Measurements from ENCODE around the gene AAK1.

AAK1 gene

GRCh38 chr2:69570474-69570873 is 73.1 kb downstream of the AAK1 start:
- 0 out of 2 replicates have a peak, but pooled peaks cover 6% of the 10 kb centered on the region for H3K4me1 ChIP-seq (ENCODE audit: control insufficient read depth, insufficient read depth, low read length)
- no peak overlapping the region for H3K27ac ChIP-seq (ENCODE audit: low read depth, low read length)
- H3K36me3 ChIP-seq (ENCODE audit: control insufficient read depth, insufficient read depth, low read length) = no peaks in the 10 kb centered on the region

DNA sequence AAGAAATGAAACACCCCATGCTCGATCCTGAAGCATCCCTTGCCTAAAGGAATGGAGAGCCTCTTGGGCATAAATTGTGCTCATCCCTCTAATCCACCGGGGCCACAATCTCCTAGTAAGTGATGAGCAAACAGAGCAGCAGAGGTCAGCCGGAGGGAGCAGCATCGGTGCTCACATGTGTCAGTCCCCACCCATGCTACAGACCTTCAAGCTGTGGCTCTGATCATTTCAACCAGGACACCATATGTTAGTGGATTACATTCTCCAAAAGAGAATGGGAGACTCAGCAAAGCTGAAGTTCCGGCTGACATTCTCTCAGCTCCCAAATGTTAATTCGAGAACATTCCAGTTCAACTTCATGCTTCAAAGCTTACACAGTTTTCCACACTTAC is 75.6 kb downstream of the AAK1 start:
- no peak overlapping the region for H3K27ac ChIP-seq (ENCODE audit: low read depth, low read length)
- H3K36me3 ChIP-seq (ENCODE audit: control insufficient read depth, insufficient read depth, low read length) = no peaks in the 10 kb centered on the region
- no peaks in the 10 kb centered on the region for H3K27me3 ChIP-seq (ENCODE audit: control insufficient read depth, insufficient read depth, low read length)
- H3K9ac ChIP-seq (ENCODE audit: low read length) = no peak overlapping the region
- H3K4me3 ChIP-seq (ENCODE audit: low read depth, low read length) = no peak overlapping the region
- 0 out of 2 replicates have a peak, but pooled peaks cover 4% of the 10 kb centered on the region for H3K4me1 ChIP-seq (ENCODE audit: control insufficient read depth, insufficient read depth, low read length)
- no peaks in the 10 kb centered on the region for H3K9me3 ChIP-seq (ENCODE audit: control insufficient read depth, insufficient read depth, low read depth, low read length)

More at GRCh38 chr2:69570474-69570873, 73.1 kb downstream of the AAK1 start:
- Histone ChIP-seq H3K9ac (ENCODE audit: low read length) (no peak overlapping the region), H3K27me3 (ENCODE audit: control insufficient read depth, insufficient read depth, low read length) (no peaks in the 10 kb centered on the region), H3K9me3 (ENCODE audit: control insufficient read depth, insufficient read depth, low read depth, low read length) (no peaks in the 10 kb centered on the region), H3K4me3 (ENCODE audit: low read depth, low read length) (no peak overlapping the region)

DNA sequence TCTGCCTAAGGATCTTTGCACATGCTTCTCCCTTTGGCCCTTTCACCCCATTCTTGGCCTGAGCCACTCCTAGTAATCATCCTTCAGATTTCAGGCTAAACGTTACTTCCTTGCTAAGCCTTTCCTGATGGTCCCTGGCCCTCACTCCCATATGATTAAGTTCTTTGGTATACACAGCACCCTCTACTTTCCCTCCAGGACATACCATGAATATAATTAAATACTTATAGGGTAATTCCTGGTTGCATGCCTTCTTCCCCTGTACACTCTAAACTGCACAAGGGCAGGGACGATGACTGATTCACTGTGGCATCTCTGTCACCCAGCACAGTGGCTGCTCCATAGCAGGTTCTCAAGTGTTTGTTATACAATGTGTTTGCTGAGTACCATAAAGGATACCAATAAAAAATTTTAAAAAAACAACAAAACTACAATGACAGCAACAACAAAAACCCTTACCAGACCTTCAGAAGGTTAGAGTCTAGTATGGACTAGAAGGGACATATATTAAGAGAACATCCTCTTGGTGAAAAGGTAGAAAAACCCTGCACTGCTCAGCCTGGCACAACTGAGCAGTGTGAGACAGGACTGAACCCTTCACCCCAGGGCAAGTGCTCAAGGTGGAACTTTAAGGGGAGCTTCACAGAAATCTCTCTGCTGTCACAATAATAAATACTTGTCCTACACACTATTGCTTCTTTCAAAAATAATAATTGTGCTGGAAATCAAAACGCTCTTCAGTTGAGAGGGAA is 76.2 kb downstream of the AAK1 start:
- no peaks in the 10 kb centered on the region for H3K36me3 ChIP-seq (ENCODE audit: control insufficient read depth, insufficient read depth, low read length)
- no peaks in the 10 kb centered on the region for H3K4me1 ChIP-seq (ENCODE audit: control insufficient read depth, insufficient read depth, low read length)
- no peaks in the 10 kb centered on the region for H3K9me3 ChIP-seq (ENCODE audit: control insufficient read depth, insufficient read depth, low read depth, low read length)
- no peak overlapping the region for H3K4me3 ChIP-seq (ENCODE audit: low read depth, low read length)
- H3K9ac ChIP-seq (ENCODE audit: low read length) = no peak overlapping the region
- H3K27ac ChIP-seq (ENCODE audit: low read depth, low read length) = no peak overlapping the region
- H3K27me3 ChIP-seq (ENCODE audit: control insufficient read depth, insufficient read depth, low read length) = no peaks in the 10 kb centered on the region

- no peaks in the 10 kb centered on the region for H3K4me1 ChIP-seq (ENCODE audit: control insufficient read depth, insufficient read depth, low read length)
- no peaks in the 10 kb centered on the region for H3K27me3 ChIP-seq (ENCODE audit: control insufficient read depth, insufficient read depth, low read length)
- no peaks in the 10 kb centered on the region for H3K9me3 ChIP-seq (ENCODE audit: control insufficient read depth, insufficient read depth, low read depth, low read length)
- no peak overlapping the region for H3K9ac ChIP-seq (ENCODE audit: low read length)
- H3K36me3 ChIP-seq (ENCODE audit: control insufficient read depth, insufficient read depth, low read length) = no peaks in the 10 kb centered on the region
- H3K27ac ChIP-seq (ENCODE audit: low read depth, low read length) = no peak overlapping the region
- H3K4me3 ChIP-seq (ENCODE audit: low read depth, low read length) = no peak overlapping the region
Measured at GRCh38 chr2:69566669-69567068, 76.9 kb downstream of the AAK1 start.

DNA sequence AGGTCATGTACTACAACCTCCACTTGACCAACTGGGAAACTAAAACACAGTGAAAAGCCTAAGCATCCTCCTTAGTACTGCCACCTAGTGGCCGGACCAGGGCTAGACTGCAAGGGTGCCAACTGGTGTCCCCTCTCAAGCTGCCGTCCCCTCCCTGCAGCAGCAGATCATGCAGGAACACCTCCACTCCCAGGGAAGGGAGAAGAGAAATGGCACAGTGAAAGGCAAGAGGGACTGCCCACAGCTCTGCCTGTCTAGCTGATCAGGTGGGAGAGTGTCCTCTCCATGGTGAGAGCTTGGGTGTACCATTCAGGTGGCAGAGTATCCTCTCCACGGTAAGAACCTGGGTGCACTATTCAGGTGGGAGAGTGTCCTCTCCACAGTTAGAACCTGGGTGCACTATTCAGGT is 78.1 kb downstream of the AAK1 start:
- no peaks in the 10 kb centered on the region for H3K27me3 ChIP-seq (ENCODE audit: control insufficient read depth, insufficient read depth, low read length)
- H3K9me3 ChIP-seq (ENCODE audit: control insufficient read depth, insufficient read depth, low read depth, low read length) = no peaks in the 10 kb centered on the region
- no peaks in the 10 kb centered on the region for H3K36me3 ChIP-seq (ENCODE audit: control insufficient read depth, insufficient read depth, low read length)
- H3K4me1 ChIP-seq (ENCODE audit: control insufficient read depth, insufficient read depth, low read length) = no peaks in the 10 kb centered on the region
- H3K27ac ChIP-seq (ENCODE audit: low read depth, low read length) = no peak overlapping the region
- H3K9ac ChIP-seq (ENCODE audit: low read length) = no peak overlapping the region
- no peak overlapping the region for H3K4me3 ChIP-seq (ENCODE audit: low read depth, low read length)

DNA sequence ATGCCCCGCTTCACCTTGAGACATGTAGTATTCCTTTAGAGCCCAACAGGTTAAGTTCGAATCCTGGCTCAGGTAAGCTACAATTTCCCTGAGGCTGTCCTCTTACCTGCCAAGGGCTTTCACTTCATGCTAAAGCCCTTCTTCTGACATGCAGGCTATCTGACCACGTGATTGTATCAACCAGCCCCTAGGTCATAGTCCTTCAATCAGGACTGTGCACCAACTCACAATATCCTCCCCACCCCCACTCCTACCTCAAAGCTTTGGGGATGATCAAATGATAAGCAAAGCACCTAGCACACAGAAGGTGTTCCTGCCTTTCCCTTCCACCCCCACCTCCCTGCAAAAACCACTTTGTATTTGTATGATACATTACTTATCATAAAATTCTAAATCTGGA is 78.9 kb downstream of the AAK1 start:
- H3K27ac ChIP-seq (ENCODE audit: low read depth, low read length) = no peak overlapping the region
- H3K4me1 ChIP-seq (ENCODE audit: control insufficient read depth, insufficient read depth, low read length) = peaks cover 6% of the 10 kb centered on the region
- H3K9me3 ChIP-seq (ENCODE audit: control insufficient read depth, insufficient read depth, low read depth, low read length) = no peaks in the 10 kb centered on the region
- no peak overlapping the region for H3K4me3 ChIP-seq (ENCODE audit: low read depth, low read length)
- H3K36me3 ChIP-seq (ENCODE audit: control insufficient read depth, insufficient read depth, low read length) = no peaks in the 10 kb centered on the region
- H3K9ac ChIP-seq (ENCODE audit: low read length) = no peak overlapping the region
- H3K27me3 ChIP-seq (ENCODE audit: control insufficient read depth, insufficient read depth, low read length) = no peaks in the 10 kb centered on the region

- no peak overlapping the region for H3K27ac ChIP-seq (ENCODE audit: low read depth, low read length)
Measured at GRCh38 chr2:69563021-69563420, 80.5 kb downstream of the AAK1 start.

GRCh38 chr2:69561101-69561500 is 82.4 kb downstream of the AAK1 start:
- Histone ChIP-seq H3K9ac (ENCODE audit: low read length) (no peak overlapping the region), H3K36me3 (ENCODE audit: control insufficient read depth, insufficient read depth, low read length) (no peaks in the 10 kb centered on the region), H3K4me1 (ENCODE audit: control insufficient read depth, insufficient read depth, low read length) (peaks cover 6% of the 10 kb centered on the region), H3K9me3 (ENCODE audit: control insufficient read depth, insufficient read depth, low read depth, low read length) (no peaks in the 10 kb centered on the region), H3K27me3 (ENCODE audit: control insufficient read depth, insufficient read depth, low read length) (no peaks in the 10 kb centered on the region), H3K4me3 (ENCODE audit: low read depth, low read length) (no peak overlapping the region), H3K27ac (ENCODE audit: low read depth, low read length) (no peak overlapping the region)

More at GRCh38 chr2:69563021-69563420, 80.5 kb downstream of the AAK1 start:
- Histone ChIP-seq H3K4me1 (ENCODE audit: control insufficient read depth, insufficient read depth, low read length) (peaks cover 6% of the 10 kb centered on the region), H3K4me3 (ENCODE audit: low read depth, low read length) (no peak overlapping the region), H3K9me3 (ENCODE audit: control insufficient read depth, insufficient read depth, low read depth, low read length) (no peaks in the 10 kb centered on the region), H3K36me3 (ENCODE audit: control insufficient read depth, insufficient read depth, low read length) (no peaks in the 10 kb centered on the region), H3K27me3 (ENCODE audit: control insufficient read depth, insufficient read depth, low read length) (no peaks in the 10 kb centered on the region), H3K9ac (ENCODE audit: low read length) (no peak overlapping the region)

DNA sequence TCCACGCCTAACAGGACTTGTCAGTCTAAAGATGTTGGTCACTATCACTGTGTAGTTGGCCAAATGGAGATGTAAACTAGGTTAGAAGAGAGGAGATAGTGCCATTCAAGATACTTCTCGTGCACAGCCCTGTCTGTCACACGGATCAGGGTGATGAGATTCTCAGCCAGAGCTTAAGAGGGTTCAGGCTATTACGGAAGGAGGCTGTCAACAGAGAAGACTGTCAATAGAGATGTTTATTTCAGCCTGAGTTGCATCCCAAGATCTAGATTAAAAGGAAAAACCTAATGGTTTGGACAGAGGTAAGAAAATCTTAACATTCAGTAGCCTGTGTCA is 83.4 kb downstream of the AAK1 start:
- H3K27ac ChIP-seq (ENCODE audit: low read depth, low read length) = no peak overlapping the region
- H3K27me3 ChIP-seq (ENCODE audit: control insufficient read depth, insufficient read depth, low read length) = no peaks in the 10 kb centered on the region
- no peaks in the 10 kb centered on the region for H3K36me3 ChIP-seq (ENCODE audit: control insufficient read depth, insufficient read depth, low read length)
- H3K4me3 ChIP-seq (ENCODE audit: low read depth, low read length) = no peak overlapping the region
- peaks cover 6% of the 10 kb centered on the region for H3K4me1 ChIP-seq (ENCODE audit: control insufficient read depth, insufficient read depth, low read length)
- H3K9ac ChIP-seq (ENCODE audit: low read length) = no peak overlapping the region
- no peaks in the 10 kb centered on the region for H3K9me3 ChIP-seq (ENCODE audit: control insufficient read depth, insufficient read depth, low read depth, low read length)

- Histone ChIP-seq H3K36me3 (ENCODE audit: control insufficient read depth, insufficient read depth, low read length) (no peaks in the 10 kb centered on the region), H3K27ac (ENCODE audit: low read depth, low read length) (no peak overlapping the region), H3K9me3 (ENCODE audit: control insufficient read depth, insufficient read depth, low read depth, low read length) (no peaks in the 10 kb centered on the region), H3K4me3 (ENCODE audit: low read depth, low read length) (no peak overlapping the region), H3K4me1 (ENCODE audit: control insufficient read depth, insufficient read depth, low read length) (peaks cover 6% of the 10 kb centered on the region), H3K27me3 (ENCODE audit: control insufficient read depth, insufficient read depth, low read length) (no peaks in the 10 kb centered on the region), H3K9ac (ENCODE audit: low read length) (no peak overlapping the region)
Measured at GRCh38 chr2:69559442-69560146, 83.9 kb downstream of the AAK1 start.

DNA sequence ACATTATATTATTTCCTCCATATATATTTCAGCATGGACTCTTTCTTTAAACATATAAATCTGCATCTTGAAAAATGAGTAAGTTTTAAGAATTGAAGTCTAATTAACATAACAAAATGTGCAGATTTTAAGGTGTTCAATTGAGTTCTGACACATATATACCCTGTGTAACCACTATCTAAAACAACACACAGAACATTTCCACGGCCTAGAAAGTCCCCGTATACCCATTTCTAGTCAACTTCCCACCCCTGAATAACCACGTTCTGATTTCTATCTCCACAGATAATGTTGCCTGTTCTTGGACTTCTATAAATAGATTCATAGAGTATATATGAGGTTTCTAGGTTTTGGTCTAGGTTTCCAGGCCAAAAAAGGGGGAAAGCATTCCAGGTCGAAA is 87.5 kb downstream of the AAK1 start:
- Histone ChIP-seq H3K4me3 (ENCODE audit: low read depth, low read length) (no peak overlapping the region), H3K27ac (ENCODE audit: low read depth, low read length) (no peak overlapping the region), H3K9ac (ENCODE audit: low read length) (no peak overlapping the region), H3K4me1 (ENCODE audit: control insufficient read depth, insufficient read depth, low read length) (peaks cover 6% of the 10 kb centered on the region), H3K27me3 (ENCODE audit: control insufficient read depth, insufficient read depth, low read length) (no peaks in the 10 kb centered on the region), H3K36me3 (ENCODE audit: control insufficient read depth, insufficient read depth, low read length) (no peaks in the 10 kb centered on the region), H3K9me3 (ENCODE audit: control insufficient read depth, insufficient read depth, low read depth, low read length) (no peaks in the 10 kb centered on the region)

All from HUES6 (cell line).